Fibroblast of lung (primary cell): ENCODE measurements around the gene SAMD11.

Experiments used
- CTCF ChIP-seq, 2 donors: IDR thresholded peaks in 1 of 2; conservative IDR thresholded peaks in 1 of 2; 1 replicate in 1 of 2; 2 replicates in 1 of 2; pipeline ENCODE4 v1.5.1; 2011 to 2012; ENCODE audit warnings: low read length in 2 of 2, control low read depth in 1 of 2, inconsistent platforms in 1 of 2, low read depth in 1 of 2, mild to moderate bottlenecking in 1 of 2
- EZH2 ChIP-seq: IDR thresholded peaks from 2 replicates; pipeline ENCODE4 v1.5.1; 2012; ENCODE audit warnings: low read length, control low read depth, mild to moderate bottlenecking; ENCODE audit errors: missing control alignments

- no peak for TF ChIP-seq CTCF (conservative IDR thresholded peaks at IDR 0.05 in 1 of 2, IDR thresholded peaks at IDR 0.05 in 1 of 2; ENCODE audit: low read depth in 1 of 2, low read length in 2 of 2)
- no peak for TF ChIP-seq EZH2
Observed at GRCh38 chr1:929712-930632, 6.2 kb downstream of the SAMD11 start.
